Esophagus muscularis mucosa (tissue), 3 donors: ENCODE results near the gene FABP3.

Experiments used
- CTCF ChIP-seq, 3 experiments: fragments of 200-600 bp in 2 of 3; fragments of 450-650 bp in 1 of 3; sonication (generic) in 2 of 3; IDR thresholded peaks; one replicate each; pipeline ENCODE4 v1.5.1; 2017 to 2019; ENCODE audit warnings: antibody characterized with exemption in 3 of 3, mild to moderate bottlenecking in 2 of 3, moderate library complexity in 1 of 3
- POLR2A ChIP-seq: fragments of 450-650 bp; IDR thresholded peaks from one replicate; pipeline ENCODE4 v1.6.1; 2017; ENCODE audit warnings: antibody characterized with exemption, moderate library complexity, mild to moderate bottlenecking, low read depth
- POLR2AphosphoS5 ChIP-seq, 2 donors: sonication (generic); formaldehyde crosslinking; IDR thresholded peaks; one replicate each; pipeline ENCODE4 v1.6.1; 2017; ENCODE audit warnings: antibody characterized with exemption in 2 of 2

- TF ChIP-seq POLR2A (no peak), CTCF (IDR thresholded peaks at IDR 0.05) (no peak), POLR2AphosphoS5 (IDR thresholded peaks at IDR 0.05) (no peak)
These were observed 2.3 kb downstream of the FABP3 start for GRCh38 chr1:31370565-31370964.
